ENCODE results near the gene GRAP2. TPM values are rescaled to one million over a fixed set of nuclear protein-coding genes. Genes with fewer than 3 reads are reported as not detected.

Gene GRAP2
- total RNA-seq, 4 donors from 2014 or later = 5.8 to 92.4 (median 6.1) TPM

DNA sequence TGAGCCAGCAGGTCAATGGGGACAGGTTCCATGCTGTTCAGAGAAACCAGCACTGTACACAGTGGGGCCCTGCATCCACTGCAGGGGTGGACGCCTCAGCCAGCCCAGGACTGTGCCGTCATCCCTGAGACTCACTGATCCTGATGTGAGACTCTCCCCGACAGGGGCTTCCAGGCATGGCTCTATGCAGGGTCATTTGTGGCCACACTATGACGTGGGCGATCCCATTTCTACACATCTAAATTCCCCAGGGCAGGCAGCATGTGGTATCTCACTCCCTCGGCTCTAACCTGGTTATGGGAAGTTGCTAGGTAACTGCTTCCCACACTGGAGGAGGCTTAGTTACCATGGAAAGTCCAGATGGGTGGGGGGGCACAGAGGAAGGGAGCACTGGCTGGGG lies 79.7 kb downstream of the GRAP2 start:
- Histone ChIP-seq H3K4me1 (no peaks in the 10 kb centered on the region), H3K9me3 (no peaks in the 10 kb centered on the region), H3K27ac (no peak overlapping the region), H3K4me3 (no peak overlapping the region), H3K36me3 (no peaks in the 10 kb centered on the region), H3K27me3 (no peaks in the 10 kb centered on the region)
- TF ChIP-seq POLR2A (IDR thresholded peaks at IDR 0.05) (no peak), CTCF (IDR thresholded peaks at IDR 0.05) (no peak)
- no peak for DNase-seq

GRCh38 chr22:39983346-39983745 lies 82.5 kb downstream of the GRAP2 start:
- no peaks in the 10 kb centered on the region for H3K4me1 ChIP-seq
- TF ChIP-seq CTCF (IDR thresholded peaks at IDR 0.05) = no peak
- TF ChIP-seq POLR2A (IDR thresholded peaks at IDR 0.05) = no peak

GRCh38 chr22:39984006-39984405 lies 83.1 kb downstream of the GRAP2 start:
- Histone ChIP-seq H3K4me1 (no peaks in the 10 kb centered on the region), H3K27ac (no peak overlapping the region), H3K36me3 (no peaks in the 10 kb centered on the region), H3K27me3 (no peaks in the 10 kb centered on the region), H3K9me3 (no peaks in the 10 kb centered on the region), H3K4me3 (no peak overlapping the region)
- no peak for DNase-seq
- TF ChIP-seq POLR2A (IDR thresholded peaks at IDR 0.05) = no peak
- TF ChIP-seq CTCF (IDR thresholded peaks at IDR 0.05) = no peak

More at GRCh38 chr22:39983346-39983745, 82.5 kb downstream of the GRAP2 start:
- H3K36me3 ChIP-seq = no peaks in the 10 kb centered on the region
- no peak overlapping the region for H3K27ac ChIP-seq
- DNase-seq = no peak
- no peaks in the 10 kb centered on the region for H3K9me3 ChIP-seq
- no peak overlapping the region for H3K4me3 ChIP-seq
- no peaks in the 10 kb centered on the region for H3K27me3 ChIP-seq

- no peak overlapping the region for H3K4me3 ChIP-seq
- no peak for TF ChIP-seq CTCF (IDR thresholded peaks at IDR 0.05)
- H3K4me1 ChIP-seq = no peaks in the 10 kb centered on the region
- no peaks in the 10 kb centered on the region for H3K9me3 ChIP-seq
- H3K27ac ChIP-seq = no peak overlapping the region
- DNase-seq = no peak
- no peaks in the 10 kb centered on the region for H3K27me3 ChIP-seq
- H3K36me3 ChIP-seq = no peaks in the 10 kb centered on the region
Measured at GRCh38 chr22:39984746-39985145, 83.9 kb downstream of the GRAP2 start.

DNA sequence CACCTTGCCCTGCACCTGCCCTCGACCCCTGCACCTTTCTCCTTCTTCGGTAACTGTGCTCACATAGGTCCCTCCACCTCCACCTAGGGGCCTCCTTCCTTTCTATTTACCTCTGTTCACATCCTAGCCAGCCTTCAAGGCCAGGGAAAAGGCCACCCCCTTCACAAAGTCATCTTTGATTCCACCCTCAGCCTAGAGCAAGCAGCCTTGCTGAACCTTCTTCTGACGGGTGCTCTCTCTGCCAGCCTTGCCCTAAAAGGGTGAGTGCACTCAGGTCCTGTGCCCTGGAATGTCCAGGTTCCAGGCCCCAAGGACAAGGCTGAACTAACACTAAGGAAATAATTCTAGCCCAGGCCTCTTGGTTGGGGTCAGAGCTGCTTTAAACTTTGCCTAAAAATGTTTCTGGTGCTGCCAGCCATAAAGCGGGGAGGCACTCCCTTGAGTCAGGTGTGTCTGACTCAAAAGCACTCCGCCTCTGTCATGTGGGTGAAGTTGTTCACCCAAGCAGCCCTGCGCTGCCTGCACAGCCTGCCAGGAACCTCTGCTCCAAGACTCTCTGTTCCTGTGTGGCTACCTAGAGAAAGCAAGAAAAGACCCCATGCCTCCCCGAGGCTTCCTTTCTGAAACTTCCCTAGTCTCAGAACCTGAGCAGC lies 84.6 kb downstream of the GRAP2 start:
- peak in 1 of 3 donors; percentile 55 for DNase-seq
- Histone ChIP-seq H3K27ac (no peak overlapping the region), H3K4me1 (peaks cover 0 to 5% (median 0%) of the 10 kb centered on the region in 4 donors)

More for the DNA sequence above, 84.6 kb downstream of the GRAP2 start:
- no peak overlapping the region for H3K4me3 ChIP-seq
- no peaks in the 10 kb centered on the region for H3K27me3 ChIP-seq
- no peaks in the 10 kb centered on the region for H3K36me3 ChIP-seq
- TF ChIP-seq CTCF (IDR thresholded peaks at IDR 0.05) = no peak
- no peak for TF ChIP-seq POLR2A (IDR thresholded peaks at IDR 0.05)
- no peaks in the 10 kb centered on the region for H3K9me3 ChIP-seq

All from Peyer's patch (tissue), 4 donors.